ENCODE data around the gene KRI1. TPM values are rescaled to one million over a fixed set of nuclear protein-coding genes. Genes with fewer than 3 reads are reported as not detected.
A peak's percentile ranks its signal among the peaks of the same experiment; 100 is the strongest.

KRI1 gene
- total and polyA plus RNA-seq, 2 of the 8 experiments (the other 6 are each of a cell fraction or from before 2014, with no cell fraction given): 14.2 to 45.2 TPM

DNA sequence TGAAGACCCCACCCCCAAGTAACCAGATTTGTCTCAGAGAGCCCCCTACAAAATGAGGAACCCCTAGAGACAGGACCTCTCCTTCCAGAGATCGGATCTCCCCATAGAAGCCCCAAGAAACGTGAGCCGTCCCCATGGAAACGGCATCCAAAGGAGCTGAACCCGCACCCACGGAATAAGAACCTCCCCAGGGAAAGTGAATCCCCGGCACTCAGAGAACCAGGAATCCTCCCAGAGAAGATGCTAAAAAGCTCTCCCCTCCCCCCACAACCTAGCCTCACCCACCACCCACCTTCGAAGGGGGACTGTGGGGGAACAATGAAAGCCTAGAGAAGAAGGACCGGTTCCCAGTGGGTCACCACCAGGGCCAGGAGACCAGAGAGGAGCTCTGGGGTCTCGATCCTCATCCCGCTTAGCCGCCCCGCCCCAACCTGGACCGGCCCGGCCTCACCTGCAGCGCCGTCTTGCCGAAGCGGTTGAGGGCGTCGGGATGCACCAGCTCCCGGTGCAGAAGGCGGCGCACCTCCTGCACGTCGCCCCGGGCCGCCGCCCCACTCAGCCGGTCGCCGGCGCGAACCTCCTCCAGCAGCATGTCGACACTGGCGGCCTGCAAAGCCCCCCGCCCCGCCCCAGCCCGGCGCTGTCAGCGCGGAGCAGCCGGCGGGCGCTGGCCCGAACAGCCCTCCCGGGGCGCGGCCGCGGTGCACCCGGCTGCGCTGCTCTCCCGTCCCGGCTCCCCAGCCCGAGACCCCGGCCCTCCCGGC lies 2.4 kb upstream of the KRI1 start (continued):
- peak; percentile 57; the same call in 1 of the 2 replicates for TF ChIP-seq RBBP5 (IDR thresholded peaks at IDR 0.05; ENCODE audit: borderline replicate concordance, low read depth, low read length)
- no peak for TF ChIP-seq RFX5 (IDR thresholded peaks at IDR 0.05; ENCODE audit: borderline replicate concordance, low read depth, low read length)
- peak; percentile 77 for TF ChIP-seq KDM4A (IDR thresholded peaks at IDR 0.05; ENCODE audit: low read depth, low read length, severe bottlenecking)
- peak; percentile 83 for TF ChIP-seq CREB1 (IDR thresholded peaks at IDR 0.05)
